ENCODE results near the gene TMEM91.

DNA sequence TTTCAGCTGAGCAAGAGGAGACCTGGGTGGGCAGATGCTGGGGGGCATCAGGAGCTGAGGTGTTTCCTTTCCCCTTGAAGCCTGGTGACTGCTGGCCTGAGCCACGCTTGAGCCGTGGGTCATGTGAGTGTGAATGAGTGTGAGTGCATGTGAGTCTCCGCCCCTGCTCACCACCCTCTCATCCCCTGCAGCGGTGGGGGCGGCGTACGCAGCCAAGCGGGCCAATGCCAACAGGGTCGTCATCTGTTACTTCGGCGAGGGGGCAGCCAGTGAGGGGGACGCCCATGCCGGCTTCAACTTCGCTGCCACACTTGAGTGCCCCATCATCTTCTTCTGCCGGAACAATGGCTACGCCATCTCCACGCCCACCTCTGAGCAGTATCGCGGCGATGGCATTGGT, 45.6 kb downstream of the TMEM91 start:
- TF ChIP-seq, protein P1, sequence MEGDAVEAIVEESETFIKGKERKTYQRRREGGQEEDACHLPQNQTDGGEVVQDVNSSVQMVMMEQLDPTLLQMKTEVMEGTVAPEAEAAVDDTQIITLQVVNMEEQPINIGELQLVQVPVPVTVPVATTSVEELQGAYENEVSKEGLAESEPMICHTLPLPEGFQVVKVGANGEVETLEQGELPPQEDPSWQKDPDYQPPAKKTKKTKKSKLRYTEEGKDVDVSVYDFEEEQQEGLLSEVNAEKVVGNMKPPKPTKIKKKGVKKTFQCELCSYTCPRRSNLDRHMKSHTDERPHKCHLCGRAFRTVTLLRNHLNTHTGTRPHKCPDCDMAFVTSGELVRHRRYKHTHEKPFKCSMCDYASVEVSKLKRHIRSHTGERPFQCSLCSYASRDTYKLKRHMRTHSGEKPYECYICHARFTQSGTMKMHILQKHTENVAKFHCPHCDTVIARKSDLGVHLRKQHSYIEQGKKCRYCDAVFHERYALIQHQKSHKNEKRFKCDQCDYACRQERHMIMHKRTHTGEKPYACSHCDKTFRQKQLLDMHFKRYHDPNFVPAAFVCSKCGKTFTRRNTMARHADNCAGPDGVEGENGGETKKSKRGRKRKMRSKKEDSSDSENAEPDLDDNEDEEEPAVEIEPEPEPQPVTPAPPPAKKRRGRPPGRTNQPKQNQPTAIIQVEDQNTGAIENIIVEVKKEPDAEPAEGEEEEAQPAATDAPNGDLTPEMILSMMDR (IDR thresholded peaks at IDR 0.05; ENCODE audit: low read length), result no peak
- no peak for TF ChIP-seq EZH2 (IDR thresholded peaks at IDR 0.05; ENCODE audit: borderline replicate concordance, low read length)

Data from OCI-LY1 (cell line).